ENCODE results near the gene ASB7. TPM values are rescaled to one million over a fixed set of nuclear protein-coding genes. Genes with fewer than 3 reads are reported as not detected.

Gene ASB7
- total RNA-seq, 1 experiment from 2014 or later: 14.5 TPM

DNA sequence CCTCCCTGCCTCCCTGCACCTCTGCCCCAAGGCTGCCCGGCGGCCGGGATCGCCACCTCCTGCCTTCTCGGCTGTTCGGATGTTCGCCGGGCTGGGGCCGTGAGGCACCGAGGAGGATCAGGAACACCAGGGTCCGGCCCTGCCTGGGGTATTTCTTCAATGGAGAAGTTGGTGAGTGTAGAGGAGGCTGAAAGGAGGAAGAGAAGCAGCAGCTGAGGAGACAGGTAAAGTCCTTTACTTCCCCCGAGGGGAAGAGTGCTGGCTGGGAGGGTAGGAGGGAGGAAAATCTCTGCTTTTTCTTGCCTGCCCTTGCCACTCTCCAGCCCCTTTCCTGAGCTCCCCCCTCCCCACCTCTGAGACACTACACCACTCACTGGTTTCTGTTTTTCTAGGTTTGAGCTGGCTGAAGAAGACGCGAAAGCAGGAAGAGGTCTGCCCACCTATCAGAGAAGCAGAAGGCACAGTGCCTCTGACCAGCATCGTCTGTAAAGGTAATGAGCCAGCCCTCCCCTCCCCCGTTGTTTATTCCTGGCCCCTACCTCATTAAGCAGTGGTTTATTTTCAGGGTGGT, 519 bp downstream of the ASB7 start:
- Histone ChIP-seq H3K9me3 (ENCODE audit: low read depth, low read length, poor library complexity, severe bottlenecking) (no peaks in the 10 kb centered on the region), H3K36me3 (ENCODE audit: insufficient read depth, low read length, poor library complexity, severe bottlenecking) (no peaks in the 10 kb centered on the region), H3K4me3 (ENCODE audit: low read depth, low read length, poor library complexity, severe bottlenecking) (peak overlapping the region; percentile 72), H3K27me3 (replicated peaks; ENCODE audit: insufficient read depth, low read depth, low read length, poor library complexity) (no peaks in the 10 kb centered on the region), H3K27ac (ENCODE audit: low read depth, low read length, poor library complexity, severe bottlenecking) (peak overlapping the region; percentile 73), H3K4me1 (ENCODE audit: insufficient read depth, low read length, poor library complexity, severe bottlenecking) (peaks cover 8% of the 10 kb centered on the region)
- no peak for TF ChIP-seq EZH2 (IDR thresholded peaks at IDR 0.05; ENCODE audit: borderline replicate concordance, low read depth, low read length, poor library complexity, severe bottlenecking)
- BruUV-seq (replicated peaks): no TSS peak
- intact Hi-C loops (cut with micrococcal nuclease; ENCODE audit: unreplicated experiment): no loop called here
- ChIA-PET CTCF (interaction anchor here (0.6 to 1.0 kb wide), 3 partner anchors 253 to 687 kb away, joined by 3 to 8 read pairs (median 4); partner anchors contain the start of gene ADAMTS17), POLR2A (ENCODE audit: low non-redundant PET) (no interaction called here)
- peak; percentile 2 for DNase-seq (ENCODE audit: low spot score)

DNA sequence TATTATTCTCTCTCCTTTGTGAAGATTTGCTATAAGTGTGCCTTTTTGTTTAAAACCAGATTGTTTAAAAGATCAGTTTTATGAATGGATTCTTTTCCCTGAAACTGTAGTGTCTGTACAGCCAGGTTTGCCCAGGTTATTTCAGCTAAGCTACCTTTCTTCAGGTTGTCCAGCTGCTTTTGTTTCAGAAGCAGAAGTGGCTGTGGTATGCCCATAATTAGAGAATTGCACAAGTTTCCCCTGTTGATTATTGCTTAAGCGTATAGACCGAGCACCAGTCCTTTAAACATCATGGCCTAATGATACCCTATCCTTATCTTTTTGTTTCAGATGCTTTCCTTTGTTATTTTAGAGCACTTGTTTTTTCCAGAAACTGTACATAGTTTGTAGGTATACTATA, 10.2 kb downstream of the ASB7 start:
- H3K4me1 ChIP-seq (ENCODE audit: insufficient read depth, low read length, poor library complexity, severe bottlenecking): no peaks in the 10 kb centered on the region
- intact Hi-C loops (cut with micrococcal nuclease; ENCODE audit: unreplicated experiment): no loop called here
- TF ChIP-seq, protein P1, sequence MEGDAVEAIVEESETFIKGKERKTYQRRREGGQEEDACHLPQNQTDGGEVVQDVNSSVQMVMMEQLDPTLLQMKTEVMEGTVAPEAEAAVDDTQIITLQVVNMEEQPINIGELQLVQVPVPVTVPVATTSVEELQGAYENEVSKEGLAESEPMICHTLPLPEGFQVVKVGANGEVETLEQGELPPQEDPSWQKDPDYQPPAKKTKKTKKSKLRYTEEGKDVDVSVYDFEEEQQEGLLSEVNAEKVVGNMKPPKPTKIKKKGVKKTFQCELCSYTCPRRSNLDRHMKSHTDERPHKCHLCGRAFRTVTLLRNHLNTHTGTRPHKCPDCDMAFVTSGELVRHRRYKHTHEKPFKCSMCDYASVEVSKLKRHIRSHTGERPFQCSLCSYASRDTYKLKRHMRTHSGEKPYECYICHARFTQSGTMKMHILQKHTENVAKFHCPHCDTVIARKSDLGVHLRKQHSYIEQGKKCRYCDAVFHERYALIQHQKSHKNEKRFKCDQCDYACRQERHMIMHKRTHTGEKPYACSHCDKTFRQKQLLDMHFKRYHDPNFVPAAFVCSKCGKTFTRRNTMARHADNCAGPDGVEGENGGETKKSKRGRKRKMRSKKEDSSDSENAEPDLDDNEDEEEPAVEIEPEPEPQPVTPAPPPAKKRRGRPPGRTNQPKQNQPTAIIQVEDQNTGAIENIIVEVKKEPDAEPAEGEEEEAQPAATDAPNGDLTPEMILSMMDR (conservative IDR thresholded peaks at IDR 0.05; ENCODE audit: low read depth, low read length): no peak
- no peak for TF ChIP-seq EZH2 (IDR thresholded peaks at IDR 0.05; ENCODE audit: borderline replicate concordance, low read depth, low read length, poor library complexity, severe bottlenecking)
- H3K4me3 ChIP-seq (ENCODE audit: low read depth, low read length, poor library complexity, severe bottlenecking): no peak overlapping the region
- no peaks in the 10 kb centered on the region for H3K9me3 ChIP-seq (ENCODE audit: low read depth, low read length, poor library complexity, severe bottlenecking)
- H3K27me3 ChIP-seq (replicated peaks; ENCODE audit: insufficient read depth, low read depth, low read length, poor library complexity): no peaks in the 10 kb centered on the region
- POLR2A ChIA-PET (ENCODE audit: low non-redundant PET): no interaction called here
- no TSS peak for BruUV-seq (replicated peaks)
- H3K36me3 ChIP-seq (ENCODE audit: insufficient read depth, low read length, poor library complexity, severe bottlenecking): peaks cover 28% of the 10 kb centered on the region
- H3K27ac ChIP-seq (ENCODE audit: low read depth, low read length, poor library complexity, severe bottlenecking): no peak overlapping the region
- CTCF ChIA-PET: no interaction called here
- no peak for DNase-seq (ENCODE audit: low spot score)

DNA sequence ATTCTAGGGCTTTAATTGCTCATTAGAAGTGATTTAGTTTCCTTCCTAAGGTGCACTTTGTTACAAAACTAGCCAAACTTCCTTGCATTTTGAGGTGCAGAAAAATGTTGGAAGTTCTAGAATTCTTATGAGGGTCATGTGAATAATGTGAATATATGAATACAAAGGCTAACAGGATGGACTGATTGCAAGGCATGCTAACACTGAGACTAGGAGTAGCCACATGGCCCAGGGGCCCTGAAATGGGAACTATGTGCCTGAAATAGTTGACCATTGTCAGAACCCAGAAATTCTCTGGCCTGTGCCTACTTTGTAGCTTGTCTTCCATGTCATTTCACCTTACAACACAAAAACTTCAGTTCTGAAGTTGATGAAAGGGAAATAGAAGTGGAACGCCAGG, 10.8 kb downstream of the ASB7 start:
- intact Hi-C loops (cut with micrococcal nuclease; ENCODE audit: unreplicated experiment): no loop called here
- Histone ChIP-seq H3K27me3 (replicated peaks; ENCODE audit: insufficient read depth, low read depth, low read length, poor library complexity) (no peaks in the 10 kb centered on the region), H3K4me3 (ENCODE audit: low read depth, low read length, poor library complexity, severe bottlenecking) (no peak overlapping the region), H3K36me3 (ENCODE audit: insufficient read depth, low read length, poor library complexity, severe bottlenecking) (peaks cover 28% of the 10 kb centered on the region), H3K27ac (ENCODE audit: low read depth, low read length, poor library complexity, severe bottlenecking) (no peak overlapping the region), H3K9me3 (ENCODE audit: low read depth, low read length, poor library complexity, severe bottlenecking) (no peaks in the 10 kb centered on the region), H3K4me1 (ENCODE audit: insufficient read depth, low read length, poor library complexity, severe bottlenecking) (no peaks in the 10 kb centered on the region)
- no peak for DNase-seq (ENCODE audit: low spot score)
- TF ChIP-seq, protein P1 (conservative IDR thresholded peaks at IDR 0.05; ENCODE audit: low read depth, low read length): no peak
- no peak for TF ChIP-seq EZH2 (IDR thresholded peaks at IDR 0.05; ENCODE audit: borderline replicate concordance, low read depth, low read length, poor library complexity, severe bottlenecking)
- ChIA-PET CTCF (no interaction called here), POLR2A (ENCODE audit: low non-redundant PET) (no interaction called here)
- no TSS peak for BruUV-seq (replicated peaks)

DNA sequence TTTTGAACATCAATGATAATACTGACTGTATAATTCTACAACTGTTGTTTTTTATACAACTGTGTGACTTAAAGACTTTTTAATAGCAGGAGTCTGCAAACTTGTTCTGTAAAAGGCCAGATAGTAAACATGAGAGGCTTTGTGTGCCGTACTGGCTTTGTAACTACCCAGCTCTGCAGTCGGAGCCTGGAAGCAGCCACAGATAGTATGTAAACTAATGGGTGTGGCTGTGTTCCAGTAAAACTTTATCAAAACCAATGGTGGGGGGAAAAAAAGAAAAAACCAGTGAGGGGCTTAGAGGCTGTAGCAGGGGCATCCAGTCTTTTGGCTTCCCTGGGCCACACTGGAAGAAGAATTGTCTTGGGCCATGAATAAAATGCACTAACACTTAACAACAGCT, 11.9 kb downstream of the ASB7 start:
- BruUV-seq (replicated peaks): no TSS peak
- Histone ChIP-seq H3K4me3 (ENCODE audit: low read depth, low read length, poor library complexity, severe bottlenecking) (no peak overlapping the region), H3K9me3 (ENCODE audit: low read depth, low read length, poor library complexity, severe bottlenecking) (no peaks in the 10 kb centered on the region), H3K4me1 (ENCODE audit: insufficient read depth, low read length, poor library complexity, severe bottlenecking) (no peaks in the 10 kb centered on the region), H3K36me3 (ENCODE audit: insufficient read depth, low read length, poor library complexity, severe bottlenecking) (peaks cover 28% of the 10 kb centered on the region), H3K27ac (ENCODE audit: low read depth, low read length, poor library complexity, severe bottlenecking) (no peak overlapping the region), H3K27me3 (replicated peaks; ENCODE audit: insufficient read depth, low read depth, low read length, poor library complexity) (no peaks in the 10 kb centered on the region)
- TF ChIP-seq, protein P1 (conservative IDR thresholded peaks at IDR 0.05; ENCODE audit: low read depth, low read length): no peak
- no peak for TF ChIP-seq EZH2 (IDR thresholded peaks at IDR 0.05; ENCODE audit: borderline replicate concordance, low read depth, low read length, poor library complexity, severe bottlenecking)
- intact Hi-C loops (cut with micrococcal nuclease; ENCODE audit: unreplicated experiment): no loop called here
- POLR2A ChIA-PET (ENCODE audit: low non-redundant PET): no interaction called here
- CTCF ChIA-PET: no interaction called here
- no peak for DNase-seq (ENCODE audit: low spot score)

Measured in A673 (cell line).